Non-pigmented ciliary epithelial cell (primary cell): ENCODE measurements around the gene DAP.

Experiments
- DNase-seq: peaks from one replicate; pipeline ENCODE4 v3.0.0-alpha.2; 2010; ENCODE audit warnings: low read depth

The DAP gene

DNA sequence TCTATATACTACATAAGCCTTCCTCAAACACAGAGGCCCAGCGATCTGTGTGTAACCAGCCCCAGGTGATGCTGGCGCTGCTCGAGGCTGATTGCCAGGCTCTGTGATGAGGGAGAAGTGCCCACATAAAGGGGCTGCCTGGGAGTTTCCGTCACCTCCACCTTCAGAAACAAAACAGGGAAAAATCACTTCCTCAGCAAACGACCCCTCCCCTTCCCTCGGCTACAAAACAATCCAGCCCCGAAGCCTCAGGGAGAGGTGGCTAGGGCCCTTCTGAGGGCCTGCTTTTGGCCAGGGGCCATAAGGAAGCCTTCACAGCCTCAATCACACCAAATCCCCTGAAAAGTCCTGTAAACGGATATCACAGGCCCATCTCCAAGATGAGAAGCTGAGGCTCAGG lies 51.1 kb downstream of the DAP start:
- no peak for DNase-seq

GRCh38 chr5:10709409-10709808 lies 51.6 kb downstream of the DAP start:
- DNase-seq = no peak

DNA sequence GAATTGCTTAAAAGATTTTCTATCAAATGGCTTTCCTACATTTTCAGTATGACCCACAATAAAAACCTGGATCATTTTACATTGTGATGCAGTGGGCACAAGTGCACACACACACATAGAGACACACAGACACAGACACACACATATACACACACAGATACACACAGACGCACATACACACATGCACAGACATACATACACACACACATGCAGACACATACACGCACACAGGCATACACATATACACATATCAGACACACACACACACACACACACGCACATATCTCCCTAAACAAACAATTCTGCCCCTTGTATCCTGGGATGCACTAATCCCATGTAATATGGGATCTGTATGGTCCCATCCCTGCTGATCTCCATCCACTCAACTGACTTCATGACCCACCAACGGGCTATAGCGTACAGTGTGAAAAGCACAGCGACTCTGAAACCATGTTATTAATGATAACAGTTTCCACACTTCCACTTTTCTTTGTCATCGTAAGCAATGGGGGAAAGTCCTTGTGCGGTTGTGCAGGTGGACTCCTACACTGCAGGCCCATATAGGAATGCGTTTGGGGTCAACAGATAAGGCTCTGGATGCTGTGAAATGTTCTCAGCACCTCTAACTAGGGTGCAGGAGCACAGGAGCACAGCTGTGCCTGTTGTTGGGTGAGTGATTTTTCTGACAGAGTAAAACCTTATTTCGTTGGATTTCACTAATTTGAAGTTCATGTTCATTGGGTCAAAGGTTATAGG lies 52.7 kb downstream of the DAP start:
- DNase-seq = no peak

DNA sequence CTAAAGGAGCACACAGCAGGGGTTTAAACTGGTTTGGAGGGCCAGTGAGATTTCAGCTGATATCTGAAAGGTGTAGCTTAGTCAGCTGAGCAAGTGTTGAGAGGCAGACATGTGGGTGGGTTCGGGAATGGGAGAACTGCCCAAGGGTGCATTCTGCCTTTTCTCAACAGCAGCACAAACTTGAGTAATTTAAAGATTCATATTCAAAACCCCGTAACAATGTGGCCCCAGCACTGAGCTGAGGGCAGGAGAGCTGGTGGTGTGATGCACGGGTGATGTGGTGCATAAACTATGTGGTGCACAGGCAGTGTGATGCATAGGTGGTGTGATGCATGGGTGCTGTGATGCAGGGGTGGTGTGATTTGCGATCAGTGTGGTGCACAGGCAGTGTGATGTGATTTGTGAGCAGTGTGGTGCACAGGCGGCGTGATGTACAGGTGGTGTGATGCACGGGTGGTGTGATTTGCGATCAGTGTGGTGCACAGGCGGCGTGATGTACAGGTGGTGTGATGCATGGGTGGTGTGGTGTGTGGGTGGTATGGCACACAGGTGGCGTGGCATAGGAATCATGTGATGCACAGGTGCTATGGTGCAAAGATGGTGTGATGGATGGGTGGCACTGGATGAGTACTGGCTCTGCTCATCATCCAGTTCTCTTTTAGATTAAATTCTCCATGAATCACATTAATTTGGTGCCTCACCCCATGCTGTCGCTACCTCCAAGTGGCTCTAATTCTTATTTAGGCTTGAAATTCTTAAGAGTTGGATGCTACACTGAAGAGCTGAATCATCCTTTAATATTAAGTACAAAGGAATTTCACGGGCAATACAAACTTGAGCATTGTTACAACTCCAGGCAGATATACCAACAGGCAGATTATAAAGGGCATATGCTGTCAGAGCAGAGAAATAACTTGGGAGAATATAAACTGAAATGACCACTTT lies 53.6 kb downstream of the DAP start:
- no peak for DNase-seq

- DNase-seq = no peak
Observed at GRCh38 chr5:10706326-10706725, 54.7 kb downstream of the DAP start.

DNA sequence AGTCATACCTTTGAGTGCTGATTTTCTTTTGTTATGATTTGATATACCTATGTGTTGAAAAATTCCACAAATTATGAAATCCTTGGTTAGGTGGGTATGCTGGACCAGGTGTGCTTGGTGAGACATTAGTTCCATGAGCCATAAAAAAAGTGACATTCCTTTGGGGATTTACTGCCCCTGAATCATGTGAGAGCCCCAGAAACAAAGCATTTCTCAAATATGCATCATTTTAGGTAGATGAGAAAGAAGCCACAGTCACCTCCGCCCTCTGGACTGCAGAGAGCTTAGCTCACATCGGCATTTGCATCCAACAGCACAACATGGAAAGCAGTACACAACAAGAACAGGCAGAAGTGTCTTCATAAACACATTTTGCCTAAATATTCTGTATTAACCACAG lies 55.3 kb downstream of the DAP start:
- DNase-seq = no peak

DNA sequence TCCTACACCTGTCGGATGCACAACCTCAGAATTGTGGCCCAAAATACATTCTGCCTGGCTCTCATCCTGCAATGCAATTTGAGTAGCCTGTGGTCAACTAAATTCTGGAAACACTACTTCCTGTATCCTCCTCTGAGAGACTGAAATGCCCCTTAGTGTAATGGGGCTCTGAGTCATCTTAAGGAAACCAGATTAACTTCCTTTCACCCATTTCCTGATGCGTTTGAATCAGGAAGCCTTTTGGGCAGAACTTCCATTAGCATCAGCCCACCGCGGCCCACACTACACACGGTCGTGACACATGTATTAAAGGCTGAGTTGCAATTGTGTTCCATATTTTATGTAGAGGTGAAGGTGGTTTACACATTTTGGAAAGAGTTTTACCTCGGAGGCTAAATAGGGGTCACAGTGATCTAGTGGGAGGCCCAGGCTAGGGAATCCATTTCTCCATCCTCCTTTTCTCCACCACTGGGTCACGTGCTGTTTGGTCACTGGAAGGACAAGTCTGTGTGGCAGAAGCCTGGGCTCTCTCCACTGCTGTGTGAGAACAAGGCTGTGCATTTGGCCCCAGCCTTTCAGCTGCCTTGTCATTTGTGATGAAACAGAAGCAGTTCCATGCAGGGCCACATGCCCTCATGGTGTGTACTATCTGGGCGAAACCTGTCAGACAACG lies 55.9 kb downstream of the DAP start:
- no peak for DNase-seq

DNA sequence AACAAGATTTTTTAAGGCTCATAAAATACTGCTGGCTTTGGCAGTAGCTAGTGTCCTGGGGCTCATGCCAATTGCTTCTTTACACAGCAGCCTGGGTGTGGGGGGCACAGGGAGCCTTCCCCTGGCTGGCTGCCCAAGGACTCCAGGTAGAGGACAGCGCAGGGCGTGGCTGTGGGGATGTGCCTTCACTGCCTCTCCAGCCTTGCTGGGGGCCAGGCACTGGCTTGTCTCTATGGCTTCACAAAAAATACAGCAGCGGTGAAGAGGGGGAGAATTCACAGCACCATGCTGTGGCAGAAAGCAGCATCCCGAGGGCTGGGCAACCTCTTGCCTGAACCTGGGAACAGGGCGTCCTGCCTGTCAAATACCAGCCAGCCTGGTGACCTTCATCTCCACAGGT lies 57.4 kb downstream of the DAP start:
- DNase-seq = no peak

DNA sequence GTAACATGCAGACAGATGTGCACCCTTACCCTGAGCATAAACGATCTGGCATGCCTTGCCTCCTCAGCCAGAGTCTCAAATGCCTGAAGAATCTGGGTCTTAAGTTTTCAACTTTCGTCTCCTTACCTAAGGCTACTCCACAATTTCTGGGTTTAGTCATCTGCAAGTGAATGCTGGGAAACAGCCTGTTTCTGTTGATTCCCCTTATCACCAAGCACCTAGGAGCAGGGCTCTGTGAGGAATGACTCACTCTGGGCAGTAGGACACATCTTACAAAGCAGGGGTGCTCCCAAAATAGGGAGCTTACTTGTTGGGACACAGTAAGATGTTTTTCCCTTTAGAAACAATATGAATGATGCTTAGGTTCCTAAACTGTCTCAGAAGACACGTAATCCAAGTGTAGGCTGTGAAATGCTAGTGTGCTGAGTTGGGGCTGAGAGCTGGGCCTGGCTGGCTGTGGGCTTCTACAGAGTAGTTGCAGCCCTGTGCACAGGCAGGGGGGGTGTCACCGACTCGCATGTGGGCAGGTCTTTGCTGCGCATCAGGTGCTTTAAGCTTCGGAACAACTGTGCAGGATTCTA lies 58.0 kb downstream of the DAP start:
- DNase-seq = no peak

DNA sequence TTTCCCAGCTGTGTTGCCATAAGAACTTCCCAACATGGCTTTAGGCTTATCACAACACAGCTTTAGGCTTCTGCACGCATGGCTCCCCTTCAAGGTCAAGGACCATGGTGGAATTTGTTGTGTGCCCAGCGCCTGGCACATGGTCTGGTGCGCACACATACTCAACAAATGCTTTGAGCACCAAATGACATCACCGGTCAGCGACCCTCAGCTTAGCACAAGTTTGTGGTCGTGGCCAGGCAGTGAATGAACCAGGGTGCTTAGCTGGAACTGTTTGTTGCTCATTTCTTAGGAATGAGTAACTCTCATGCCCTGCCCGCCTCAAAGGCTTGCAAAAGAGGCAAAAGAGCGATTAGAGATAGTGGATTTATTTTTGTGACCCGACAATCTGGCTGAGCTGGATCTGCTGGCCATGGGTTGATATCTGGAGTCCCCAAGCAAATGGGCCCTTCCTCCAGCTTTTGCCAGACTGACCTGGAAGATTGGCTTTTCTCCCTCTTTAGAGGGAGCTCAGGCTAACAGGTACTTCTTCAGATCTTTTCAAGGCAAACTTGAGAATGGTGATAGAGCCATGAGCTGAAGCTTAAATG lies 58.9 kb downstream of the DAP start:
- DNase-seq = peak; percentile 94

DNA sequence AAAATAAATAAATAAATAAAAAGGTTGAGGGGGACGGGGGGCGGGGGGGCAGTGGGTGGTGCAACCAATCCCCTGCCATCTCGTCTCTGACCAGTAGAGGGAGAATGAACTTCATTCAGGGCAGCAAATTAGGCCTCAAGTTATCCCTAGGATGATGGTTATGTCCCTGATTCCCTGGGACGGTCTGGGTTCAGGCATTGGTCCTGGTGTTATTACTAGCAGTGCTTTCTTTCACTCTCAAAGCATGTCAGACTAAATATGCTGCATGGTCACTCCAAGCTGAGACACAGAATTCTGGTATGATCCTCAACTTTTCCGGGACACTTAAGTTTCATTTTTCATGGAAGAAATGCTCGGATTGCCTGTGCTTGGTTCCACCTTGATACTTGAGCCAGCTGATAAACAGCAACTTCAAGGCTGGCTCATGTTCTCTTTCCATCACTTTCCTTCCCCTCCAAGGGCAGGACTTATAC lies 59.4 kb downstream of the DAP start:
- DNase-seq = no peak

DNA sequence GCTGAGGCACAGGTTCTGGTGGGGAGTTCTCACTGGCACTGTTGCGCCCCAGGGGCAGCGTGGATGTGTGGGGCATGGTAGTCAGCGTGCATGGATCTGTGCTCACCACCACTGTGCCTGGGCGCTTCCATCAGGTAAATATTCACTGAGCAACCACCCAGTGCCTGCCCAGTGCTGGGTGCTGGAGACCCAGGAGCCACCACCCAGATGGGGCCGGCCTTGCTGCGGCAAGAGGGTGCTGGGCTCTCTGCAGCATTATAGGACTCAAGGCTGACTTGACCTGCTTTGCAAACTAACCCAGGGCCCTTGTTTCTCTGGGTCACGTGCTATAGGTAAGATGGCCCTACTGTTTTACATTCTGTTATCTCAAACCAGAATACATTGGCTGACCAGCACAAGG lies 60.5 kb downstream of the DAP start:
- no peak for DNase-seq

DNA sequence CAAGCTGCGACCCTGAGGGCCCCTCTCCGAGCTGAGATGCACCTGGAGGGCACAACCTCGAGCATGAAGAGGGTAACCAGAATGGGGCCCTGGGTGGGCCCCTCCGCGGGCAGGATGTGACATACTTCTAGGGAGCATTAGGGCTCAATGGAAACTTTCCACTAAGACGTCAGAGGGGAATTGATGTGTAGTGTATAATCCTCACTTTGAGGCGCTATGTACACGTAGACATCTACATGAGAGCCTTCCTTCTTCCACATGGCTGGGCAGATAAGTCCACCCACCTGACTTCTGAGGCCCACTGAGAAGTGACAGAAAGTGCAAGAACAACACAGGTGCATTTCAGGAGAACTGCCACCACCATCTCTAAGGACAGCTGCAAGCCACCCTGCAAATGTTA lies 61.0 kb downstream of the DAP start:
- DNase-seq = no peak

- DNase-seq = no peak
Observed at GRCh38 chr5:10699281-10699874, 61.7 kb downstream of the DAP start.

- no peak for DNase-seq
Observed at GRCh38 chr5:10695759-10696543, 65.1 kb downstream of the DAP start.

GRCh38 chr5:10695055-10695649 lies 65.9 kb downstream of the DAP start:
- no peak for DNase-seq

- DNase-seq = peak; percentile 67
Observed at GRCh38 chr5:10691826-10692785, 68.9 kb downstream of the DAP start.

- DNase-seq = peak; percentile 87
Observed at GRCh38 chr5:10690460-10691440, 70.3 kb downstream of the DAP start.
